SJSA1 (cell line): Measurements from ENCODE around the gene PPEF1. TPM values are rescaled to one million over a fixed set of nuclear protein-coding genes. Genes with fewer than 3 reads are reported as not detected.
"Not testable (repeated sequence)": the region's sequence is repeated elsewhere in the genome, so short reads cannot be mapped to it uniquely, and the experiment has no call there.

Experiments
- DNase-seq, 2 experiments: peaks; one replicate each; pipeline ENCODE4 v3.0.0-alpha.2; 2015 to 2020; ENCODE audit warnings: low spot score in 2 of 2, low read depth in 1 of 2
- H3K27ac ChIP-seq: fragments of 250-450 bp; sonication (Bioruptor Pico); 2 replicates; pipeline ENCODE4 v1.5.1; 2020; ENCODE audit warnings: mild to moderate bottlenecking, moderate library complexity
- H3K27me3 ChIP-seq: fragments of 250-450 bp; sonication (Bioruptor Pico); replicated peaks from 2 replicates; pipeline ENCODE4 v1.5.1; 2020; ENCODE audit warnings: mild to moderate bottlenecking, moderate library complexity
- H3K36me3 ChIP-seq: fragments of 250-450 bp; sonication (Bioruptor Pico); 2 replicates; pipeline ENCODE4 v1.5.1; 2020; ENCODE audit warnings: mild to moderate bottlenecking
- H3K4me1 ChIP-seq: fragments of 250-450 bp; sonication (Bioruptor Pico); replicated peaks from 2 replicates; pipeline ENCODE4 v1.6.1; 2021; ENCODE audit warnings: mild to moderate bottlenecking
- H3K4me3 ChIP-seq: fragments of 250-450 bp; sonication (Bioruptor Pico); 2 replicates; pipeline ENCODE4 v1.5.1; 2020; ENCODE audit warnings: mild to moderate bottlenecking
- H3K9me3 ChIP-seq: fragments of 250-450 bp; sonication (Bioruptor Pico); replicated peaks from 2 replicates; pipeline ENCODE4 v1.5.1; 2020; ENCODE audit warnings: mild to moderate bottlenecking
- total RNA-seq: library from RNA; depleted of rRNA; stranded (reverse); fragments of >200 nt; shearing (Covaris generic); gene quantifications from 2 replicates; pipeline ENCODE4 v1.2.3, GENCODE V29; 2014

Gene PPEF1
- total RNA-seq, 1 experiment from 2014 or later: not detected

- H3K27me3 ChIP-seq: no peaks in the 10 kb centered on the region
- H3K27ac ChIP-seq: peak overlapping the region; percentile 44; the same call in 1 of the 2 replicates
- no peaks in the 10 kb centered on the region for H3K36me3 ChIP-seq
- peaks cover 12% of the 10 kb centered on the region for H3K4me1 ChIP-seq
- no peaks in the 10 kb centered on the region for H3K9me3 ChIP-seq
- no peak overlapping the region for H3K4me3 ChIP-seq
- DNase-seq: peak in 1 of 2 experiments; percentile 3
These were observed 85.4 kb downstream of the PPEF1 start for GRCh38 chrX:18792828-18793227.

DNA sequence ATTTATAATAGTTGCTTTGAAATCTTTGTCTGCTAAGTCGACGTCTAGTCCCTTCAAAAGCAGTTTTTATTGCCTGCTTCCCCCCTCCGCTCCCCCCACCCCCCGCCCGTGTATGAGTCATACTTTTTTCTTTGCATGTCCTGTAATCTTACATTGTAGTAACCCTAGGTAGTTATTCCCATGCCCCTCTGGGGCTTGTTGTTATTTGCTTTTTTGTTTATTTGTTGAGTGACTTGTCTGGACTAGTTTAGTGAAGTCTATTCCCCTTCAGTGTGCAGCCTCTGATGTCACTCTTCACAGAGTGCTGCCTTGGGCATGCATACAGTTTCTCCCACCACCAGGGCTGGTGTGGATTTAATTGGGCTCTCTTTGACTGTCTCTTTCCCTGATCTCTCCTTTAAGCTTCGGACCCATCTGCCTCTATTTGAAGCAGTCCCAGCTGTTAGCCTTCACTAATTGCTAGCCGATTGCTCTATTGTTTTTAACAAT lies 86.2 kb downstream of the PPEF1 start:
- H3K36me3 ChIP-seq: no peaks in the 10 kb centered on the region
- no peaks in the 10 kb centered on the region for H3K9me3 ChIP-seq
- peak; percentile 54 to 71 for DNase-seq
- peak overlapping the region; percentile 44; the same call in 1 of the 2 replicates for H3K27ac ChIP-seq
- no peak overlapping the region for H3K4me3 ChIP-seq
- no peaks in the 10 kb centered on the region for H3K27me3 ChIP-seq
- peaks cover 12% of the 10 kb centered on the region for H3K4me1 ChIP-seq

DNA sequence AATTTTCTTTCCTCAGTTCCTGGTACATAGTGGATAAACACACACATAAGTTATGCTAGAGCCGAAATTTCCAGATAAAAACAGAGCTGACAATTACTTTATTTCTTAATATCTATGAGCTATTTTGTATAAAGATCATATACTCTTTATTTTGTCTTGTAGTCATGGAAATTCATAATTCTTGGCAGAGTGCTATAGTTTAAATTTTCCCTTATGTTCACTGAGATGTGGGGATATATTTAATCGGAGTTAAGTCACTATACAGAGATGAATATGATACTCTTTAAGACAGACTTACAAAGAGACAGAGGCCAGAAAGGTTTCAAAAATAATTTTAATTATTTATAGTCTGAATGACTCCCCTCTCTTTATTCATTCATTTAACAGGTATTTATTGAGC lies 89.7 kb downstream of the PPEF1 start:
- H3K27me3 ChIP-seq: no peaks in the 10 kb centered on the region
- no peak for DNase-seq

DNA sequence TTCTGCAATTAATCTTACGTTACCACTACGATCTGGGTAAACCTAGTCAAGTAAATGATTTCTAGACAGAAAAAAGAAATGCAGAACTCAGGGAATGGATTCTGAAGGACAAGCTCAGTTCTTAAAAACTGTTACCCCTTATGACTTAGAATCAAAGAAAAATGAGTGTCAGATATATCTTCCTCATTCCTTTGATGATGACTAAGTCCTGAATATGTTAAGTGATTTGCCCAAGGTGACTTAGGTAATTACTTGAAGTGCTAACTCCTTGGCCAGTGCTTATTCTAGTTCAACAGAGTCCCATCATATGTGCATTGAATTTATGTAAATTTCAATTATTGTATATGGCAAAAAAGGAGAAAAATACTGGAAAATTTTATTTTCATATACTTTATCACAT lies 92.5 kb downstream of the PPEF1 start:
- Histone ChIP-seq H3K36me3 (no peaks in the 10 kb centered on the region), H3K27me3 (no peaks in the 10 kb centered on the region), H3K27ac (no peak overlapping the region), H3K4me1 (no peaks in the 10 kb centered on the region), H3K4me3 (no peak overlapping the region), H3K9me3 (no peaks in the 10 kb centered on the region)
- no peak for DNase-seq

More for the DNA sequence above, 89.7 kb downstream of the PPEF1 start:
- no peak overlapping the region for H3K27ac ChIP-seq
- H3K4me3 ChIP-seq: no peak overlapping the region
- H3K9me3 ChIP-seq: no peaks in the 10 kb centered on the region
- no peaks in the 10 kb centered on the region for H3K36me3 ChIP-seq
- peaks cover 12% of the 10 kb centered on the region for H3K4me1 ChIP-seq

DNA sequence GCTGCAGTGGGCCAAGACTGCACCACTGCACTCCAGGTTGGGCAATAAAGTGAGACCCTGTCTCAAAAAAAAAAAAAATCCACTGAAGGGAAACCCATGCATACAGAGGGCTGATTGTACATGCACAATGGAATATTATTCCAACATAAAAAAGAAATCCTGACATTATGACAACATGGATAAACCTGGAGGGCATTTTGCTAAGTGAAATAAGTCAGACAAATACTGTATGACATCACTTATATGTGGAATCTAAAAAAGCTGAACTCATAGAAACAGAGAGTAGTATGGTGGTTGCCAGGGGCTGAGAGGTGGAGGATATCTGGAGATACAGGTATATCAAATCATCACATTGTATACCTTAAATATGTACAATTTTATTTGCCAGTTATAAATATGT lies 102.2 kb downstream of the PPEF1 start:
- Histone ChIP-seq H3K27me3 (no peaks in the 10 kb centered on the region), H3K36me3 (no peaks in the 10 kb centered on the region), H3K9me3 (no peaks in the 10 kb centered on the region), H3K4me1 (peaks cover 8% of the 10 kb centered on the region), H3K27ac (no peak overlapping the region), H3K4me3 (no peak overlapping the region)
- DNase-seq: no peak

GRCh38 chrX:18810416-18810815 lies 103.0 kb downstream of the PPEF1 start:
- H3K36me3 ChIP-seq: no peaks in the 10 kb centered on the region
- peaks cover 10% of the 10 kb centered on the region for H3K4me1 ChIP-seq
- H3K4me3 ChIP-seq: no peak overlapping the region
- DNase-seq: no peak
- no peaks in the 10 kb centered on the region for H3K27me3 ChIP-seq
- H3K9me3 ChIP-seq: no peaks in the 10 kb centered on the region
- no peak overlapping the region for H3K27ac ChIP-seq

DNA sequence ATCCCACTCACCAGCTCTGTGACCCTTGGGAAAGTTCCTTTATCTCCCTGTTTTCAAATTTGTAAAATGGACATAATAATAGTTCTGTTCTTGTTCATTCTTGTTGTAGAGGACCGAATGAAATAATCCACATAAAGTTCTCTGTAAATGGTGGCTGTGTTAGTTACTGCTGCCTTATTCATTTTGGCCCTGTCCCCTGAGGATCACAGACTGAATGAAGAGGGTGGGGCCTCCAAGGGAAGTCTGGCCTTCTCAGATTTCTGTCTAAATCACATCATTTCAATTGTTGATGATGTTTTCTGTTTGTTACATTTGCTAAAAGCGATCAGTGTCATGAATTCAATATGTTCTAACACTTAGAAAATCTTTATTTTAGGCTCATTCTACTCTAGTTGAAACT lies 117.9 kb downstream of the PPEF1 start:
- Histone ChIP-seq H3K27ac (no peak overlapping the region), H3K4me1 (no peaks in the 10 kb centered on the region), H3K4me3 (no peak overlapping the region), H3K27me3 (no peaks in the 10 kb centered on the region), H3K36me3 (no peaks in the 10 kb centered on the region), H3K9me3 (no peaks in the 10 kb centered on the region)
- DNase-seq: no peak

- no peaks in the 10 kb centered on the region for H3K27me3 ChIP-seq
- no peaks in the 10 kb centered on the region for H3K36me3 ChIP-seq
- H3K27ac ChIP-seq: no peak overlapping the region
- H3K9me3 ChIP-seq: no peaks in the 10 kb centered on the region
- no peaks in the 10 kb centered on the region for H3K4me1 ChIP-seq
- H3K4me3 ChIP-seq: no peak overlapping the region
- no peak for DNase-seq
These were observed 121.5 kb downstream of the PPEF1 start for GRCh38 chrX:18828832-18829404.

DNA sequence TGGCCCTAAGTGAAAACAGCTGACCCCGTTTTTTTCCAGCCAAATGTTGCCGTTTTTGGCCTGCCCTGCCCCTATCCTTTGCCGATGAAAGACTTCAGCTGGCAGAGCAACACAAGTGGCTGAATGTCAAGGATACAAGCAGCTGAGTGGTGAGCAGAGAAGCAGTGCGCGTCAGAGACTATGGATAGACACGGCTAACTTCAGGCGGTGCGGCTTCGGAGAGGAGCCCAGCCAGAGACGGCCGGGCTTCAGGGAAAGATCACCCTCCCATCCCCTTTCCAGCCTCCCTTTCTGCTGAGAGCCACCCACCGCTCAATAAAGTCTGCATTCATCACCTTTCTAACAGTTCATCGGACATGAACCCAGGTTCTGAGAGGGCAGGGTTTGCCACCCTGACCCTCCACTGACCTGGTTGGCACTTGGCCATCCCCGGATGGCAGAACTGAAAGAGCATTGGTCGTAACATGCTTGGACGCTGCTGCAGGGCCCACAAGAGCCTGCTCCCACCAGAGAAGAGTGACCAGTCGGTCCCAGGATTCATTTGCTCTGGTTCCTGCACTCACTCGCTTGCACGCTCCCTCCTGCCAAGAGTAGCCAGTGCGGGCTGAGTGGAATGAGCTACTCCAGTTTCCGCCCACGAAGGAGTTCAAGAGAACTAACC lies 125.8 kb downstream of the PPEF1 start:
- H3K4me3 ChIP-seq: no peak overlapping the region
- DNase-seq: no peak

GRCh38 chrX:18847901-18848300 lies 140.5 kb downstream of the PPEF1 start:
- not testable (repeated sequence) for H3K4me1 ChIP-seq, H3K36me3 ChIP-seq, H3K4me3 ChIP-seq, H3K27ac ChIP-seq, H3K27me3 ChIP-seq, DNase-seq, H3K9me3 ChIP-seq

More for the DNA sequence above, 125.8 kb downstream of the PPEF1 start:
- Histone ChIP-seq H3K27me3 (no peaks in the 10 kb centered on the region), H3K9me3 (no peaks in the 10 kb centered on the region), H3K36me3 (no peaks in the 10 kb centered on the region), H3K27ac (no peak overlapping the region), H3K4me1 (no peaks in the 10 kb centered on the region)

- no peak overlapping the region for H3K4me3 ChIP-seq
- DNase-seq: peak in 1 of 2 experiments; percentile 80
- H3K36me3 ChIP-seq: no peaks in the 10 kb centered on the region
- H3K27me3 ChIP-seq: no peaks in the 10 kb centered on the region
- H3K27ac ChIP-seq: peak overlapping the region; percentile 89
- H3K4me1 ChIP-seq: peaks cover 5% of the 10 kb centered on the region
- H3K9me3 ChIP-seq: no peaks in the 10 kb centered on the region
These were observed 148.6 kb downstream of the PPEF1 start for GRCh38 chrX:18855919-18856644.

DNA sequence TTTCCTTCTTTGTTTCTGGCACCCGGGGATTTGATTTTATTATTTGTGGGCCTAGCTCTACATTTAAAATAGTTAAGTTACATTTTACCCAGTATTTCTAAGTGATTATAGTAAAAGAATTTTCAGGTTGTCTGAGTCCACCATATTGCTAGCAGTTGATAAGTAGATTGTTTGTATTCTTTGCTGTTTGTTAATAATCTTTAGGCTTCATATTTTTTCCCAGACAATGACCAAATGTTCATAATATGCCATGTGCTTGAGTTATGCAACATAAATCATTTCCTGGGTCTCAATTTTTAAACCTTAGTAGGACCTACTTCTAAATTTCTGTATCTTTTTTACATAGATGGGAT lies 149.2 kb downstream of the PPEF1 start:
- Histone ChIP-seq H3K27ac (peak overlapping the region; percentile 89), H3K27me3 (no peaks in the 10 kb centered on the region), H3K36me3 (no peaks in the 10 kb centered on the region), H3K9me3 (no peaks in the 10 kb centered on the region), H3K4me1 (peaks cover 5% of the 10 kb centered on the region), H3K4me3 (no peak overlapping the region)
- no peak for DNase-seq

- Histone ChIP-seq H3K27me3 (no peaks in the 10 kb centered on the region), H3K27ac (no peak overlapping the region), H3K4me1 (peaks cover 3% of the 10 kb centered on the region), H3K36me3 (no peaks in the 10 kb centered on the region), H3K4me3 (no peak overlapping the region), H3K9me3 (no peaks in the 10 kb centered on the region)
- no peak for DNase-seq
These were observed 154.1 kb downstream of the PPEF1 start for GRCh38 chrX:18861511-18861910.

DNA sequence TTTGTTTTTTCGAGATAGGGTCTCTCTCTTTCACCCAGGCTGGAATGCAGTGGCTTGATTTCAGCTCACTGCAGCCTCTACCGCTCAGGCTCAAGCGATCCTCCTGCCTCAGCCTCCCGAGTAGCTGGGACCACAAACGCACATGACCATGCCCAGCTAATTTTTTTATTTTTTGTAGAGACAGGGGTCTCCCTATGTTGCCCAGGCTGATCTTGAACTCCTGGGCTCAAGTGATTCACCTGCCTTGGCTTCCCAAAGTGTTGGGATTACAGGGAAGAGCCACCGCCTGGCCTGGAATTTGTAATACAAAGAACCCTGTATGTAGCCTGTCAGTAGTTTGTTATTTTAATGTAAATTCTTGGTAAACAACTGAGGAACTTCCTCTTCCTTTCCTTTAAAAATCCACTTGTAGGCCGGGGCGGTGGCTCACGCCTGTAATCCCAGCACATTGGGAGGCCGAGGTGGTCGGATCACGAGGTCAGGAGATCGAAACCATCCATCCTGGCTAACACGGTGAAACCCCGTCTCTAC lies 157.0 kb downstream of the PPEF1 start:
- DNase-seq: no peak
- Histone ChIP-seq H3K4me1 (no peaks in the 10 kb centered on the region), H3K27ac (no peak overlapping the region), H3K27me3 (no peaks in the 10 kb centered on the region), H3K36me3 (no peaks in the 10 kb centered on the region), H3K4me3 (no peak overlapping the region), H3K9me3 (no peaks in the 10 kb centered on the region)
